ENCODE measurements around the gene SLC22A24. TPM values are rescaled to one million over a fixed set of nuclear protein-coding genes. Genes with fewer than 3 reads are reported as not detected.

The SLC22A24 gene
- total and polyA plus RNA-seq, 8 donors = not detected

DNA sequence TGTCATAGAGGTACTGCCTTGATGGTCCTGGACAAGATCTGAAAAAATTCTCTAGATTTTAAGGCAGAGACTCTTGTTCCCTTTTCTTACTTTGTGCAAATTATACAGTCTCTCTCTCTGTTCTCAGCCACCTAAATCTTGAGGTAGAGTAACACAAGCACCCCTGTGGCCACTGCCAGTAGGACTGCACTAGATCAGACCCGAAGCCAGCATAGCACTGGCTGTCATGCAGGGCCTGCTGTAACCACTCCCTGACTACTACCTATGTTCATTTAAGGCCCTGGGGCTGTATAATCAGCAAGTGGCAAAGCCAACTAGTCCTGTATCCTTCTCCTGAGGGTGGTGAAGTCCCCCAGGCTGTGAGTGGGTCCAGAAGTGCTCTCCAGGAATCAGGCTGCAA, 11.8 kb upstream of the SLC22A24 start:
- intact Hi-C loops (cut with DNase I) = loop anchor here in 1 of 2 donors (10.0 kb wide), 1 partner anchor 61 kb away; no protein-coding TSS in a partner anchor
- no peak overlapping the region for H3K27ac ChIP-seq
- no peak for DNase-seq
- H3K4me3 ChIP-seq = no peak overlapping the region
- no peak for ATAC-seq
- TF ChIP-seq, protein P1, sequence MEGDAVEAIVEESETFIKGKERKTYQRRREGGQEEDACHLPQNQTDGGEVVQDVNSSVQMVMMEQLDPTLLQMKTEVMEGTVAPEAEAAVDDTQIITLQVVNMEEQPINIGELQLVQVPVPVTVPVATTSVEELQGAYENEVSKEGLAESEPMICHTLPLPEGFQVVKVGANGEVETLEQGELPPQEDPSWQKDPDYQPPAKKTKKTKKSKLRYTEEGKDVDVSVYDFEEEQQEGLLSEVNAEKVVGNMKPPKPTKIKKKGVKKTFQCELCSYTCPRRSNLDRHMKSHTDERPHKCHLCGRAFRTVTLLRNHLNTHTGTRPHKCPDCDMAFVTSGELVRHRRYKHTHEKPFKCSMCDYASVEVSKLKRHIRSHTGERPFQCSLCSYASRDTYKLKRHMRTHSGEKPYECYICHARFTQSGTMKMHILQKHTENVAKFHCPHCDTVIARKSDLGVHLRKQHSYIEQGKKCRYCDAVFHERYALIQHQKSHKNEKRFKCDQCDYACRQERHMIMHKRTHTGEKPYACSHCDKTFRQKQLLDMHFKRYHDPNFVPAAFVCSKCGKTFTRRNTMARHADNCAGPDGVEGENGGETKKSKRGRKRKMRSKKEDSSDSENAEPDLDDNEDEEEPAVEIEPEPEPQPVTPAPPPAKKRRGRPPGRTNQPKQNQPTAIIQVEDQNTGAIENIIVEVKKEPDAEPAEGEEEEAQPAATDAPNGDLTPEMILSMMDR (IDR thresholded peaks at IDR 0.05) = no peak
- peaks cover 0 to 8% of the 10 kb centered on the region in 2 donors for H3K27me3 ChIP-seq
- no peaks in the 10 kb centered on the region for H3K36me3 ChIP-seq
- no peaks in the 10 kb centered on the region for H3K4me1 ChIP-seq
- H3K9me3 ChIP-seq = peaks cover 0 to 7% of the 10 kb centered on the region in 2 donors

DNA sequence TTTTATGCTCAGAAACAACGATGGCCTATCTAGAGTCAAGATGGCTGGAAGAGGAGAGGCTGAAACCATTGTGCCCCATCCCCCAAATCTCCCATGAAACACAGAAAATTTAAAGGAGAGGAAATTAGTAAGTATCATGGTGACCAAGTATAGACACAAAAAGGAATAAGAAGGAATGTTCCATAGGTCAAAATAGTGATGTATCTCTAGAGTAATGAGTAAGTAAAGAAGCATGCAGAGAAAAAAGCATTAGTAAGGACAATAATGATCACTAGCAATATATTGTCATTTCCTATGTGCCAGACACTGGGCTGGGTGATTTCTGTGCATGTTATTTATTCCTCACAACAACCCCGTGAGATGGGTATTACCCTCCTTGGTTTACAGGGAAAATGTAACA, 2.6 kb upstream of the SLC22A24 start:
- no peaks in the 10 kb centered on the region for H3K27me3 ChIP-seq
- H3K36me3 ChIP-seq = no peaks in the 10 kb centered on the region
- TF ChIP-seq, protein P1 (IDR thresholded peaks at IDR 0.05) = no peak
- no peak for DNase-seq
- no peak overlapping the region for H3K27ac ChIP-seq
- H3K4me3 ChIP-seq = no peak overlapping the region
- no peaks in the 10 kb centered on the region for H3K9me3 ChIP-seq
- no peak for ATAC-seq
- intact Hi-C loops (cut with DNase I) = no loop called here
- H3K4me1 ChIP-seq = no peaks in the 10 kb centered on the region

DNA sequence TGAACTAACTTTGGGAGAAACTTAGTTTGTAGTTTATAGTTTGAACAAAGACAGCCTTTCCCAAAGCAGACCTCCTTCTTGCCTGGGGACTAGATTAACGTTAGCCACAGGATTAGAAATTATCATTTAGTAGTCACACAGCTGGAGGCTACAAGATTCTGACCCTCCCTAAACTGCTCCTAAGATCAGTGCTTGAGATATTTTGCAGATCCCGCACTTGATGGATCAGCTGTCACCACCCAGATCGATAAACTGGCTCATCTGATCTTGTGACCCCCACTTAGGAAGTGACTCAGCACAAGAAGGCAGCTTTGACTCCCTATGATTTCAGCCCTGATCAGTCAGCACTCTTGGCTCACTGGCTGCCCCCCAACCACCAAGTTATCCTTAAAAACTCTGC, 1.6 kb downstream of the SLC22A24 start:
- intact Hi-C loops (cut with DNase I) = no loop called here

DNA sequence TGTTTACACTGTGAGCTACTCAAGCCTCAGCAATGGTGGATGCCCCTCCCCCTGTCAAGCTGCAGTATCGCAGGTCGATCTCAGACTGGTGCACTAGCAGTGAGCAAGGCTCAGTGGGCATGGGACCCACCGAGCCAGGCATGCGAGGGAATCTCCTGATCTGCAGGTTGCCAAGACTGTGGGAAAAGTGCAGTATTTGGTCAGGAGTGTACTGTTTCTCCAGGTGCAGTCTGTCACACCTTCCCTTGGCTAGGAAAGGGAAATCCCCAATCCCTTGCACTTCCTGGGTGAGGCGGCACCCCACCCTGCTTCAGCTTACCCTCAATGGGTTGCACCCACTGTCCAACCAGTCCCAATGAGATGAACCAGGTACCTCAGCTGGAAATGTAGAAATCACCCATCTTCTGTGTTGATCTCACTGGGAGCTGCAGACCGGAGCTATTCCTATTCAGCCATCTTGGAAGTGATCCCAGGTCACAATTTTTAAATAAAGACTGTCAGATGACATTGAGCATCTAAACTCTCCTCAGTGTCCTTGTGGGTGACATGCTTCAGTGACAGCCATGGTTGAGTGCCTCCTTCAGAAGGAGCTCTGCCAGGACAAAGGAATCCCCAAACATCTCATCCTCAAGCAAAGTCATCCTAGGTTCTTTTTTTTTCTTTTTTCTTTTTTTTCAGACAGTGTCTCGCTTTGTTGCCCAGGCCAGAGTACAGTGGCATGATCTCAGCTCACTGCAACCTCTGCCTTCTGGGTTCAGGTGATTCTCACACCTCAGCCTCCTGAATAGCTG, 10.8 kb downstream of the SLC22A24 start:
- no peak for DNase-seq
- Histone ChIP-seq H3K4me1 (no peaks in the 10 kb centered on the region), H3K9me3 (no peaks in the 10 kb centered on the region), H3K36me3 (no peaks in the 10 kb centered on the region), H3K27ac (no peak overlapping the region), H3K4me3 (no peak overlapping the region), H3K27me3 (peaks cover 0 to 16% of the 10 kb centered on the region in 2 donors)
- TF ChIP-seq, protein P1 (IDR thresholded peaks at IDR 0.05) = no peak
- intact Hi-C loops (cut with DNase I) = no loop called here
- ATAC-seq = no peak

More for the DNA sequence above, 1.6 kb downstream of the SLC22A24 start:
- Histone ChIP-seq H3K4me1 (no peaks in the 10 kb centered on the region), H3K4me3 (no peak overlapping the region), H3K36me3 (no peaks in the 10 kb centered on the region), H3K27ac (no peak overlapping the region), H3K9me3 (no peaks in the 10 kb centered on the region), H3K27me3 (no peaks in the 10 kb centered on the region)
- no peak for ATAC-seq
- no peak for DNase-seq
- TF ChIP-seq, protein P1 (IDR thresholded peaks at IDR 0.05) = no peak

DNA sequence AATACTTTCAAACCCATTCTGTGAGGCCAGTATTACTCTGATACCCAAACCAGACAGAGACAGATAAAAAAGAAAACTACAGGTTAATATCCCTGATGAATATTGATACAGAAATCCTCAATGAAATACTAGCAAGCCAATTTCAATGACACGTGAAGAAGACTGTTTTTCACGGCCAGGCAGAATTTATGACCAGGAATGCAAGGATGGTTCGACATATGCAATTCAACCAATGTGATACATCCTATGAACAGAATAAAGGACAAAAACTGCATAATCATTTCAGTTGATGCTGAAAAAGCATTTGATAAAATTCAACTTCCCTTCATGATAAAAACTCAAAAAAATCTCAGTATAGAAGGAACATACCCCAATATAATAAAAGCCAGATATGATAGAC, 44.5 kb downstream of the SLC22A24 start:
- H3K27me3 ChIP-seq = no peaks in the 10 kb centered on the region
- H3K36me3 ChIP-seq = no peaks in the 10 kb centered on the region
- ATAC-seq (no peak), DNase-seq (no peak)
- H3K9me3 ChIP-seq = peaks cover 0 to 39% of the 10 kb centered on the region in 2 donors
- H3K4me1 ChIP-seq = no peaks in the 10 kb centered on the region
- intact Hi-C loops (cut with DNase I) = loop anchor here in 1 of 2 donors (10.0 kb wide), 1 partner anchor 55 kb away; no protein-coding TSS in a partner anchor
- H3K4me3 ChIP-seq = no peak overlapping the region
- TF ChIP-seq, protein P1 (IDR thresholded peaks at IDR 0.05) = no peak
- no peak overlapping the region for H3K27ac ChIP-seq

Measured in left lung (tissue), 10 donors.